Measurements from ENCODE around the gene EIF3I. TPM values are rescaled to one million over a fixed set of nuclear protein-coding genes. Genes with fewer than 3 reads are reported as not detected.

The EIF3I gene
- total and polyA plus RNA-seq, 12 donors = 90.3 to 342 (median 106) TPM

DNA sequence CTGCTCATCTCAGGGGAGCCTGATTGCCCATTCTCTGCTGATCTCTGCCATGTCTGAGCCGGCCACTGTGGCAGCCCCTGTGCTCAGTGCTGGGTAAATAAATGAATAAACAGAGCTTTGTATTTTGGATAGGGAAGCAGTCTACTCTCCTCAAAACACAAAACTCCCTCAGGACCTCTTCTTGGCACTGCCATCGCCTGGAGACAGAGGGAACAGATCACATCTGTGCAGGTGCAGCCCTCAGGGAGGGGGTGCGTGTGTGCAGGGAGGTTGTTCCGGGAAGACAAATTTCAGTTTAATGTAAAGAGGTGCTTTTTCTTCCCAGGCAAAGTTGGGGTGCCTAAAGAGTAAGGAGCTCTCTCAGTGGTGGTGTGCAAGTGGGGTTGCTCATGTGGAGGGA is 17.1 kb downstream of the EIF3I start:
- Histone ChIP-seq H3K4me1 (peaks cover 0 to 46% (median 25%) of the 10 kb centered on the region in 9 donors), H3K9me3 (no peaks in the 10 kb centered on the region), H3K36me3 (peaks cover 0 to 31% (median 0%) of the 10 kb centered on the region in 9 donors), H3K4me3 (peak overlapping the region in 1 of 10 donors; percentile 86), H3K27ac (peak overlapping the region in 4 of 10 donors; percentile 81 to 96 (median 90)), H3K27me3 (peaks cover 0 to 10% (median 0%) of the 10 kb centered on the region in 7 donors)
- TF ChIP-seq, protein P1, sequence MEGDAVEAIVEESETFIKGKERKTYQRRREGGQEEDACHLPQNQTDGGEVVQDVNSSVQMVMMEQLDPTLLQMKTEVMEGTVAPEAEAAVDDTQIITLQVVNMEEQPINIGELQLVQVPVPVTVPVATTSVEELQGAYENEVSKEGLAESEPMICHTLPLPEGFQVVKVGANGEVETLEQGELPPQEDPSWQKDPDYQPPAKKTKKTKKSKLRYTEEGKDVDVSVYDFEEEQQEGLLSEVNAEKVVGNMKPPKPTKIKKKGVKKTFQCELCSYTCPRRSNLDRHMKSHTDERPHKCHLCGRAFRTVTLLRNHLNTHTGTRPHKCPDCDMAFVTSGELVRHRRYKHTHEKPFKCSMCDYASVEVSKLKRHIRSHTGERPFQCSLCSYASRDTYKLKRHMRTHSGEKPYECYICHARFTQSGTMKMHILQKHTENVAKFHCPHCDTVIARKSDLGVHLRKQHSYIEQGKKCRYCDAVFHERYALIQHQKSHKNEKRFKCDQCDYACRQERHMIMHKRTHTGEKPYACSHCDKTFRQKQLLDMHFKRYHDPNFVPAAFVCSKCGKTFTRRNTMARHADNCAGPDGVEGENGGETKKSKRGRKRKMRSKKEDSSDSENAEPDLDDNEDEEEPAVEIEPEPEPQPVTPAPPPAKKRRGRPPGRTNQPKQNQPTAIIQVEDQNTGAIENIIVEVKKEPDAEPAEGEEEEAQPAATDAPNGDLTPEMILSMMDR (IDR thresholded peaks at IDR 0.05) = no peak
- intact Hi-C loops (cut with DNase I) = loop anchor here in 1 of 10 donors (5.0 kb wide), 1 partner anchor 88 kb away; no protein-coding TSS in a partner anchor
- no peak for DNase-seq
- ATAC-seq = no peak
- WGBS, 2 donors = 52 to 68% methylated on average over 4 of the region's 4 CpGs

DNA sequence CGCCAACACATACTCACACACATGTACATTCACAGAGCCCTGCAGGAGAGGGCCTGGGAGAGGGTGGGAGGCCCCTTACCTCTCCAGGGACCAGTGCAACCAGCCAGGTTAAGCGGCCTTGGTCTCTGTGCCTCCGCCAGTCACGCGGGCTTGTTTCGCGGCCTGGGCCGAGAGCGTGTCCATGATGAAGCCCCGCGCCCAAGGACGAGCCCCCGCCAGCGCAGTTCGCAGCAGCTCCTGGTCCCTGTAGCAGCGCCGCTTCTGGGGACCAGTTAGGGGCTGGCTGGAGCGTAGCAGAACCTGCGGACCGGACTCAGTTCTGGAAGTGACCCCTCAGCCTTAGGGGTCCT is 17.6 kb downstream of the EIF3I start:
- H3K36me3 ChIP-seq = peaks cover 0 to 27% (median 0%) of the 10 kb centered on the region in 9 donors
- peaks cover 0 to 10% (median 0%) of the 10 kb centered on the region in 7 donors for H3K27me3 ChIP-seq
- 54 to 55% methylated on average over 20 of the region's 20 CpGs for WGBS, 2 donors
- H3K27ac ChIP-seq = peak overlapping the region in 9 of 10 donors; percentile 81 to 96 (median 88)
- peak in 1 of 2 donors; percentile 18 for DNase-seq
- H3K4me3 ChIP-seq = peak overlapping the region; percentile 48 to 86 (median 72)
- no peaks in the 10 kb centered on the region for H3K9me3 ChIP-seq
- intact Hi-C loops (cut with DNase I) = loop anchor here in 2 of 10 donors (5.0 to 10.0 kb wide), 3 partner anchors 55 to 88 kb away; partner anchors contain the start of gene HDAC1 (in 1 of the 2)
- TF ChIP-seq, protein P1 (IDR thresholded peaks at IDR 0.05) = no peak
- peaks cover 0 to 46% (median 25%) of the 10 kb centered on the region in 9 donors for H3K4me1 ChIP-seq
- ATAC-seq = peak in 3 of 8 donors; percentile 1 to 4 (median 1)

DNA sequence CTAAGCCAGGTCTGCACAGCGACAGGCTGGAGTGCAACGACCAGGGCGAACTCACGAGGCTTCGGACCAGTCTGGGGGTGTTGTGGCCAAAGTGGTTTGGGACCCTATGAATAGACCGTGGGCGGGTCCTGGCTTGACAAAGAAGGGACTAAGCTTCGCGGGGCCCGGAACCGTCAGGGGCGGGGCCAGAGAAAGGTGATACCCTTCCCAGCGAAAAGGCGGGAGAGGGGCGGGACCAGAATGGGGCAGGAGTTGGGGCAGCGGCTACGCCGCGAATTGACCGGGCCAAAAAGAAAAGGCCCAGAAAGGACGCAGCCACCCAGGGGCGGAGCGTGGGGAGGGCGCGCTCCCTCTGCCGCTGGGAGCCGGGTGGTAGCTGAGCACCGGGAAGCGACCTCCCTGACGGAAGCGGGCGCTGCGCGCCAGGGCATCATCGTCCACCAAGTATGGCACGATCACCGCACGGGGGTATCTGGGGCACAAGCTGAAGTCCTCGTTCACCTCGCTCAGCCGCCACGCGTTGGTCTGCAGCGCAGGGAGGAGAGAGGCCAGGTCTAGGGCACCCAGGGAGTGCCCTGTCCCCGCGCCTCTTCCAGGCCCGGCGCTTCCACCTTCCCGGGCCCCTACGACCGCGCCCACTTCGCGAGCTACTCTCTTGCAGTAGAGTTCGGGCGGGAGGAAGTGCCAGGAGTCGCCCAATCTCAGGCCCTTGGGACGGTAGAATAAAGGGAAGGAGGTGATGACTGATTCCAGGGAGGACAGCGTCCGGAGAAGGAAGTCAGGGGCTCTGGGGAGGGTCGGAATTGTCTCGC is 18.1 kb downstream of the EIF3I start:
- TF ChIP-seq, protein P1 (IDR thresholded peaks at IDR 0.05) = peak in 5 of 9 donors; percentile 29 to 56 (median 50)
- Histone ChIP-seq H3K4me3 (peak overlapping the region; percentile 48 to 86 (median 72)), H3K36me3 (peaks cover 0 to 23% (median 0%) of the 10 kb centered on the region in 9 donors), H3K4me1 (peaks cover 0 to 44% (median 28%) of the 10 kb centered on the region in 9 donors), H3K27ac (peak overlapping the region; percentile 41 to 96 (median 88)), H3K27me3 (peaks cover 0 to 10% (median 0%) of the 10 kb centered on the region in 7 donors), H3K9me3 (no peaks in the 10 kb centered on the region)
- WGBS, 2 donors = 2 to 4% methylated on average over 62 of the region's 62 CpGs
- intact Hi-C loops (cut with DNase I) = loop anchor here in 2 of 10 donors (5.0 to 10.0 kb wide), 2 partner anchors 54 to 77 kb away; partner anchors contain the start of gene HDAC1 (in 1 of the 2)
- DNase-seq (peak; percentile 68 to 73), ATAC-seq (peak; percentile 65 to 83 (median 78))

DNA sequence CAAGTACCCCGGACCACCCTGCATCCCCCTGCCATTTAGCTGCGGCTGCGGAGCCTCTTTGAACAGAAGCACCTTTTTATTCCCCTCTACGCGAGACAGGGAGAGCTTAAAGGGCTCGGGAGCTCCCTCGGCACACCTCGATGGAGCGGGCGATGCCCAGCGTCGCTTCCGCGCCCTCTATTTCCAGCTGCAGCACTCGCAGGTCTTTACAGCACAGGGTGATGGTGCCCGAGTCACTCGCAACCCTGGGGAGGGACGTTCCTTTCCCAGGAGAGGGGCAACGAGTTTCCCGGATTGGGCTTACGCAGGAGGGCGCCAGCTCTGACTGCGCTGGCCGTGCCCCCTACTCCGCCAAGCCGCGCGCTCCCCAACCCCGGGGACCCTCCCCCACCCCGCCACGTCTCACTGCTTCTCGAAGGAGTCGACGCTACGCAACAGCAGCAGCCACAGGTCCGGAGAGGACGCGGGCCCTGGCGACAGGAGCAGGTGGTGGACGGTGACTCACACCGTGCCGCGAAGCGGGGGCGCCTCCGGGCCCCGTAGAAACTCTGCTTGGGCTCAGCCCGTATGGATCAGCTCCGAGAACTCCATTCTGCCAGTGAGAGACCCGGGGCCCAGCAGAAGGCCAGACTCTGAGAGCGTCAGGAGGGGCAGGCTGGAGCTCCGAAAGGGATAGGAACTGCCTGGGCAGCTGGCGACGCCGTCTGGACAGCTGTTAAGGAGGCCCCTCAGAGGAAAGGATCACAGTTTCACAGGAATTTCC is 19.0 kb downstream of the EIF3I start:
- TF ChIP-seq, protein P1 (IDR thresholded peaks at IDR 0.05) = peak in 2 of 9 donors; percentile 3 to 24
- ATAC-seq (peak; percentile 69 to 84 (median 76)), DNase-seq (peak; percentile 51 to 56)
- no peaks in the 10 kb centered on the region for H3K9me3 ChIP-seq
- H3K27ac ChIP-seq = peak overlapping the region; percentile 41 to 96 (median 88)
- WGBS, 2 donors = 0 to 1% methylated on average over 55 of the region's 55 CpGs
- peak overlapping the region; percentile 48 to 86 (median 72) for H3K4me3 ChIP-seq
- H3K36me3 ChIP-seq = peaks cover 0 to 19% (median 0%) of the 10 kb centered on the region in 9 donors
- peaks cover 0 to 50% (median 36%) of the 10 kb centered on the region in 9 donors for H3K4me1 ChIP-seq
- intact Hi-C loops (cut with DNase I) = loop anchor here in 2 of 10 donors (5.0 to 10.0 kb wide), 2 partner anchors 54 to 76 kb away; partner anchors contain the start of gene HDAC1 (in 1 of the 2)
- H3K27me3 ChIP-seq = peaks cover 0 to 10% (median 0%) of the 10 kb centered on the region in 7 donors
